Endodermal cell (in vitro differentiated cells): ENCODE measurements around the gene SIGLEC1. TPM values are rescaled to one million over a fixed set of nuclear protein-coding genes. Genes with fewer than 3 reads are reported as not detected.

Experiments
- DNase-seq: peaks from one replicate; pipeline ENCODE4 v3.0.0-alpha.2; 2017
- H3K27ac ChIP-seq: 2 replicates; pipeline ENCODE4 v1.5.1; 2013; ENCODE audit warnings: mild to moderate bottlenecking, low read depth, low read length, moderate library complexity
- H3K27me3 ChIP-seq: 2 replicates; pipeline ENCODE4 v1.6.1; 2013; ENCODE audit warnings: mild to moderate bottlenecking, low read length, moderate library complexity; ENCODE audit not compliant: insufficient read depth, control insufficient read depth, poor library complexity, severe bottlenecking
- H3K36me3 ChIP-seq: 2 replicates; pipeline ENCODE4 v1.7.0; 2013; ENCODE audit warnings: mild to moderate bottlenecking, low read length, moderate library complexity; ENCODE audit not compliant: control insufficient read depth, insufficient read depth
- H3K4me1 ChIP-seq: one replicate; pipeline ENCODE4 v1.7.0; 2013; ENCODE audit warnings: low read length; ENCODE audit not compliant: control insufficient read depth, insufficient read depth
- H3K4me3 ChIP-seq: 2 replicates; pipeline ENCODE4 v1.5.1; 2013; ENCODE audit warnings: mild to moderate bottlenecking, low read length, moderate library complexity
- H3K9ac ChIP-seq: 2 replicates; pipeline ENCODE4 v1.6.1; 2013; ENCODE audit warnings: mild to moderate bottlenecking, low read length, moderate library complexity; ENCODE audit not compliant: poor library complexity, severe bottlenecking; ENCODE audit errors: extremely low read depth
- H3K9me3 ChIP-seq: 2 replicates; pipeline ENCODE4 v1.6.1; 2013; ENCODE audit warnings: mild to moderate bottlenecking, low read length, moderate library complexity; ENCODE audit not compliant: control insufficient read depth
- H3K27ac Mint-ChIP-seq: 2 replicates; pipeline ENCODE4 v1.8.0; 2020; ENCODE audit warnings: mixed read lengths
- H3K27me3 Mint-ChIP-seq: 2 replicates; pipeline ENCODE4 v1.8.0; 2021; ENCODE audit warnings: mild to moderate bottlenecking, mixed read lengths; ENCODE audit not compliant: insufficient read depth
- H3K36me3 Mint-ChIP-seq: 2 replicates; pipeline ENCODE4 v1.8.0; 2020; ENCODE audit warnings: low read depth, mixed read lengths
- H3K4me1 Mint-ChIP-seq: 2 replicates; pipeline ENCODE4 v1.8.0; 2020; ENCODE audit warnings: mixed read lengths
- H3K4me3 Mint-ChIP-seq: 2 replicates; pipeline ENCODE4 v1.8.0; 2020; ENCODE audit warnings: mild to moderate bottlenecking, moderate library complexity, mixed read lengths
- H3K9me3 Mint-ChIP-seq: 2 replicates; pipeline ENCODE4 v1.8.0; 2020; ENCODE audit warnings: mild to moderate bottlenecking, mixed read lengths
- WGBS, 2 experiments: methylation state at CpG; one replicate each; pipeline versions ENCODE4 v1.1.5 to v1.1.7; 2013; ENCODE audit warnings: missing lambda C conversion rate in 2 of 2, mixed read lengths in 1 of 2; ENCODE audit not compliant: insufficient coverage in 1 of 2, insufficient read length in 1 of 2; 5-methylcytosine and 5-hydroxymethylcytosine counted together
- total RNA-seq, 2 donors: library from RNA; stranded (reverse); fragmentation: NEBNext Ultra II Directional in 1 of 2; extraction: Animal tissue kit (Norgen Biotek cat#: 25700) in 1 of 2; gene quantifications; 2 replicates in 1 of 2; 3 replicates in 1 of 2; pipeline ENCODE4 v1.2.1, GENCODE V29; 2021
- TF ChIP-seq, protein P1 (sequence below): fragments of 200-600 bp; sonication (generic); conservative IDR thresholded peaks from 2 replicates; pipeline ENCODE4 v1.5.0; 2021; ENCODE audit warnings: antibody characterized with exemption, mild to moderate bottlenecking

Gene SIGLEC1
- total RNA-seq, 2 donors from 2014 or later = not detected

DNA sequence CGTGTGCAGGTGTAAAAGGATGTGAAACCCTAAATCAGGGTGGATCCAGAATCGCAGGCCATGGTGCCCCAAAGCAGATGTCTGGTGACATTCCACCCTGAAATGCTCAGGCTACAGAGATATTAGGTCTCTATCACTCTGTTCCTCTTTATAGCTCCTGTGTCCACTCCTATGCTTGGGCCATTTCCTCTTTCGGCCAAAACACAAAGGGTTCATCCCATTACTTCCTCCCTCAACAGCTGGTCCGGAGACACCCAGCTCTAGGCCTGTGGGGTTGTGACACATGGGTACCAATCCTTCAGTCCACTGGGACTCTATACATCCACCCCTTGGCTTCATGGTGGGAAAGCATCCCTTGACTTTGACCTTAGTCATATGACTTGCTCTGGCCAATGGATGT lies 1.7 kb upstream of the SIGLEC1 start:
- Mint-ChIP-seq H3K27me3 (peaks cover 1% of the 10 kb centered on the region), H3K9me3 (no peaks in the 10 kb centered on the region), H3K27ac (no peak overlapping the region), H3K36me3 (no peaks in the 10 kb centered on the region), H3K4me1 (no peaks in the 10 kb centered on the region), H3K4me3 (no peak overlapping the region)
- Histone ChIP-seq H3K27me3 (no peaks in the 10 kb centered on the region), H3K36me3 (no peaks in the 10 kb centered on the region), H3K9me3 (no peaks in the 10 kb centered on the region), H3K27ac (no peak overlapping the region), H3K4me1 (no peaks in the 10 kb centered on the region), H3K4me3 (no peak overlapping the region), H3K9ac (no peak overlapping the region)
- 92 to 95% methylated on average over 4 of the region's 4 CpGs for WGBS, 2 experiments
- TF ChIP-seq, protein P1, sequence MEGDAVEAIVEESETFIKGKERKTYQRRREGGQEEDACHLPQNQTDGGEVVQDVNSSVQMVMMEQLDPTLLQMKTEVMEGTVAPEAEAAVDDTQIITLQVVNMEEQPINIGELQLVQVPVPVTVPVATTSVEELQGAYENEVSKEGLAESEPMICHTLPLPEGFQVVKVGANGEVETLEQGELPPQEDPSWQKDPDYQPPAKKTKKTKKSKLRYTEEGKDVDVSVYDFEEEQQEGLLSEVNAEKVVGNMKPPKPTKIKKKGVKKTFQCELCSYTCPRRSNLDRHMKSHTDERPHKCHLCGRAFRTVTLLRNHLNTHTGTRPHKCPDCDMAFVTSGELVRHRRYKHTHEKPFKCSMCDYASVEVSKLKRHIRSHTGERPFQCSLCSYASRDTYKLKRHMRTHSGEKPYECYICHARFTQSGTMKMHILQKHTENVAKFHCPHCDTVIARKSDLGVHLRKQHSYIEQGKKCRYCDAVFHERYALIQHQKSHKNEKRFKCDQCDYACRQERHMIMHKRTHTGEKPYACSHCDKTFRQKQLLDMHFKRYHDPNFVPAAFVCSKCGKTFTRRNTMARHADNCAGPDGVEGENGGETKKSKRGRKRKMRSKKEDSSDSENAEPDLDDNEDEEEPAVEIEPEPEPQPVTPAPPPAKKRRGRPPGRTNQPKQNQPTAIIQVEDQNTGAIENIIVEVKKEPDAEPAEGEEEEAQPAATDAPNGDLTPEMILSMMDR = no peak
- no peak for DNase-seq

DNA sequence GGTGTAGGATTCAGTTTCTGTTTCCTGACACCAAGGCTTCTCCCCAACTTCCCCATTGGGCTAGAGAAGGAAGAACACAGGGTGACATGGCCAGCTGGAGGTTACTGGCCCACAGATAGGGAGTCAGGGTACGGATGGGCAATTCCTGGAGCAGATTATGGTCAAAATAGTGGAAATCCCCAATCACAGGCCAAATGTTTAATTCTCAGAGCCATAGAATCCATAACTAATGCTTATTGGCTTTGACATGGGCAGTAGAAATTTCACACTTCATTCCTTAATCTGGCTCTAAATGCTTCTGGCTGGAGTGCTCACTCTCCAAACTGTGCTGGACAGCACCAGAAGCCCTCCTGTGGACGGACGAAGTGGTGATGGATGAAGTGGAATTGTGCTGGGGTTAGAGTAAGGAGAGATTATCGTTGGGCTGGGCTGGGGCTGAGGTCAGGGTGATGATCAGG lies 887 bp downstream of the SIGLEC1 start:
- Histone ChIP-seq H3K36me3 (no peaks in the 10 kb centered on the region), H3K27me3 (no peaks in the 10 kb centered on the region), H3K9me3 (no peaks in the 10 kb centered on the region), H3K9ac (no peak overlapping the region), H3K27ac (no peak overlapping the region), H3K4me1 (no peaks in the 10 kb centered on the region), H3K4me3 (no peak overlapping the region)
- Mint-ChIP-seq H3K9me3 (no peaks in the 10 kb centered on the region), H3K4me3 (no peak overlapping the region), H3K36me3 (no peaks in the 10 kb centered on the region), H3K27me3 (no peaks in the 10 kb centered on the region), H3K4me1 (no peaks in the 10 kb centered on the region), H3K27ac (no peak overlapping the region)
- WGBS, 2 experiments = 86 to 96% methylated on average over 4 of the region's 4 CpGs
- no peak for DNase-seq
- TF ChIP-seq, protein P1 = no peak

DNA sequence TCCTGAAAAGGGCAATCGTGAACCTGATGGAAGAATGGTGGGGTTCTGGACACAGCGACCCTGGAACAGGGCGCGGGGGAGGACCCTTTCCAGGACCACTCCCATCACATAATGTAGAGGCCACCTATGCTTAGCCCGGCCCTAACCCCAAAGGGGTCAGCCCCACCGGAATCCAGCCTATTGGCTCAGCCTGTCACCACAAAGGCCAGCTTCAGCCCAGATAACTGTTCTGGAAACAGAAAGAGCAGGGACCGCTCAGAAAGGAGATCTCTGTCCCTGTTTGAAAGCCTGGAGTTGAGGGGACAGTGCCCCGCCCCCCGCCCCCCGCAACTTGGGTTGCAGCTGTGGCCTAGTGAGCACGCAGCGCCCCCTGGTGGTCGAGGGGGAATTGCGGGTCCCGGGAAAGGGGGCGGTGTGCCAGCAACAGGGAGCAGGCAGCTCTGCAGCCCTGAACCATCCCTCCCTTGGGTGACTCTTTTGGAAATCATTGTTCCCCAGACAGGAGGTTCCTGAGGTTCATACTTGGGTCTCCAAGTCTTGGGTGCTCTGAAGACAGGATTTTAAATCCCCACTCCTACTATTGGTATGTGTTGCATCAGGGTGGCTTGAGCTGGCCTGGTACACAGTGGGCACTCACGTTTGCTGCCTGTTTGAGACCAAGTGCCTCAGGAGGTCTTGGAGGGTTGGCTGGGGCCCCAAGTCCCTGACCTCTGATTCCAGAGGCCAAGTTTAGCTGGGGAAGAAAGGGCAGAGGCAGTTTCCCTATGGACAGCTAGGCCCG lies 1.5 kb downstream of the SIGLEC1 start:
- Histone ChIP-seq H3K27me3 (no peaks in the 10 kb centered on the region), H3K9ac (no peak overlapping the region), H3K4me1 (no peaks in the 10 kb centered on the region), H3K4me3 (no peak overlapping the region), H3K9me3 (no peaks in the 10 kb centered on the region), H3K36me3 (no peaks in the 10 kb centered on the region), H3K27ac (no peak overlapping the region)
- 35 to 52% methylated on average over 13 to 18 of the region's 18 CpGs for WGBS, 2 experiments
- TF ChIP-seq, protein P1 = peak; percentile 98
- H3K36me3 Mint-ChIP-seq = no peaks in the 10 kb centered on the region
- no peaks in the 10 kb centered on the region for H3K27me3 Mint-ChIP-seq
- no peaks in the 10 kb centered on the region for H3K4me1 Mint-ChIP-seq
- H3K4me3 Mint-ChIP-seq = no peak overlapping the region
- H3K27ac Mint-ChIP-seq = no peak overlapping the region
- DNase-seq = peak; percentile 96
- H3K9me3 Mint-ChIP-seq = no peaks in the 10 kb centered on the region
